Fibroblast of the aortic adventitia (primary cell): ENCODE data around the gene CDH13. TPM values are rescaled to one million over a fixed set of nuclear protein-coding genes. Genes with fewer than 3 reads are reported as not detected.

Source experiments
- DNase-seq: peaks from one replicate; pipeline ENCODE4 v3.0.0-alpha.2; 2010; ENCODE audit warnings: low read depth
- H3K4me3 ChIP-seq: 2 replicates; pipeline ENCODE4 v1.5.1; 2011; ENCODE audit warnings: low read depth, mild to moderate bottlenecking, control low read depth, low read length, moderate library complexity
- total RNA-seq: library from RNA; depleted of rRNA; stranded (reverse); fragments of >200 nt; gene quantifications from 2 replicates; pipeline ENCODE4 v1.2.3, GENCODE V29; 2012; ENCODE audit warnings: low replicate concordance
- TF ChIP-seq, protein P1 (sequence below): IDR thresholded peaks from 2 replicates; pipeline ENCODE4 v1.5.1; 2011; ENCODE audit warnings: mild to moderate bottlenecking, low read length, control low read depth, inconsistent platforms; ENCODE audit not compliant: insufficient read depth

Gene CDH13
- total RNA-seq, 1 donor: 55.7 TPM

DNA sequence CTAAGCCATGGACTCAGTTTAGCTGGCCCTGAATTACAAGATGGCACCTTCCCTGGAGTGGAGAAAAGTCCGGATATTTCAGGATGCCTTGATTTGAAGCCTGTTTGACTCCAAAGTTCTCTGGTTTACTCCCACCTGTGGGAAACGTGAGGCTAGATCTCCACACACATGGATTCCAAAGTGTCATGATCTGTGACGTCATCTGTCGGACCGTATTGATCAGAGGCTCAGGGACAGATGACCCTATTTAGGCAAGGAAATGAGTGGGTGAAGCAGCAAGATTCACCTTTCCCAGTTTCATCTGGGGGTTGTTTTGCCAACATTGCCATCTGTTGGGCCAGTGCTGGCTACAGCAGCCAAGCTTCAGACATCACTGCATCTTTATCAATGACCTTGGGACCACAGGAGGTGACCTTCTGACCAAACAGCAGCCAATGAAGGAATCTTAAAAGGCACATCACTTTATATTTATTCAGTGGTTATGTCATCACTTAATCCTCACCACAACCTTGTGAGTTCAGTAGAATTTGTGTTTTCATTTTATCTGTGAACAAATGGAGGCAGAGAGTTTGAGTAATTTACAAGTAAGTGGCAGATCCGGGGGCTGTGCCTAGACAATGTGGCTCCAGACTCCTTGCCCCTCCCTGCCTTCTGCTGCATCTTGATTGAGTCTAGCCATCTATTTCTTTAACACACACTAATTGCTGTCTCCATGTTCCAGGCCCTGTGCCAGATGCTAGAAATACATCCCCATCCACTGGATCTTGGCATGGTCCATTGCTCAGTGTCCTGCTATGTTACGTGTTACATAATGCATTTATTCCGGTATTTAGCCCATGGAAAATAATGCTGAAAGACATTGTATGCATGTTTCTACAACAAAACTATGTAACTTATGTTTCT, 1.5 kb upstream of the CDH13 start:
- H3K4me3 ChIP-seq: no peak overlapping the region
- DNase-seq: no peak
- TF ChIP-seq, protein P1, sequence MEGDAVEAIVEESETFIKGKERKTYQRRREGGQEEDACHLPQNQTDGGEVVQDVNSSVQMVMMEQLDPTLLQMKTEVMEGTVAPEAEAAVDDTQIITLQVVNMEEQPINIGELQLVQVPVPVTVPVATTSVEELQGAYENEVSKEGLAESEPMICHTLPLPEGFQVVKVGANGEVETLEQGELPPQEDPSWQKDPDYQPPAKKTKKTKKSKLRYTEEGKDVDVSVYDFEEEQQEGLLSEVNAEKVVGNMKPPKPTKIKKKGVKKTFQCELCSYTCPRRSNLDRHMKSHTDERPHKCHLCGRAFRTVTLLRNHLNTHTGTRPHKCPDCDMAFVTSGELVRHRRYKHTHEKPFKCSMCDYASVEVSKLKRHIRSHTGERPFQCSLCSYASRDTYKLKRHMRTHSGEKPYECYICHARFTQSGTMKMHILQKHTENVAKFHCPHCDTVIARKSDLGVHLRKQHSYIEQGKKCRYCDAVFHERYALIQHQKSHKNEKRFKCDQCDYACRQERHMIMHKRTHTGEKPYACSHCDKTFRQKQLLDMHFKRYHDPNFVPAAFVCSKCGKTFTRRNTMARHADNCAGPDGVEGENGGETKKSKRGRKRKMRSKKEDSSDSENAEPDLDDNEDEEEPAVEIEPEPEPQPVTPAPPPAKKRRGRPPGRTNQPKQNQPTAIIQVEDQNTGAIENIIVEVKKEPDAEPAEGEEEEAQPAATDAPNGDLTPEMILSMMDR: no peak

DNA sequence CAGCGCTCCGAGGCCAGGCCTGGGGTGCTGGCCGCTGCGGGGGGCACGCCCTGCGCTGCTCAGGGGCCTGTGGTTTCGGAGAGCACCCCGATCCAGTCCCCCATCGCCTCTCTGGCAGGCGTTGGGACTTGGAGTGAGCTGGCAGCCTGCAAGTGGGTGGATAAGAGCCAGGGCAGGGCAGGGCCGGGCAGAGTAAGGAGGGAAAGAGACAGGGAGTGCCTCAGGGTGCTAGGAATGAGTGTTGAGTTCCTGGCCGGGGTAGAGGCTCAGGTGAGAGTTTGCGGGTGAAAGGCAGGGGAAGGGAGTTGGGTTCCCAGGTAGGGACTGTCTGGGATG, 1.3 kb downstream of the CDH13 start:
- TF ChIP-seq, protein P1: no peak
- H3K4me3 ChIP-seq: peak overlapping the region; percentile 77
- peak; percentile 35 for DNase-seq

DNA sequence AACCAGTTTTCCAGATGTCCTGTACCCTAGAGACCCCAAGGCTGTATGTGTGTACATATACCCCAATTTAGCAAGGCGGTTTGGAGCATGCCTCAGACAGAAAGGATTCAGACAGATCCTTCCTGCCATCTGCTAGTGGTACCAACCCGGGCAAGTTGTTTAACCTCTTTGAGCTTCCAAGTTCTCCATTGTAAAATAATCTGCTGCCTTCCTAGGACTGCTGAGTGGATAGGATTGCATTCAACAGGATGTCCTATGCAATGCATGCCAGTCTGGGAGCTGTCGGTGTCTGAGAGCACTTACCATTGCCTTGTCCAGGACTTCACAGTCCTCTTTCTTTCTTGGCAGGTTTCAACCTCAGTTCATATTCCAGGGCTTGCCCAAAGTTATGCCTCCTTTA, 1.9 kb downstream of the CDH13 start:
- H3K4me3 ChIP-seq: peak overlapping the region; percentile 77
- TF ChIP-seq, protein P1: no peak
- no peak for DNase-seq

DNA sequence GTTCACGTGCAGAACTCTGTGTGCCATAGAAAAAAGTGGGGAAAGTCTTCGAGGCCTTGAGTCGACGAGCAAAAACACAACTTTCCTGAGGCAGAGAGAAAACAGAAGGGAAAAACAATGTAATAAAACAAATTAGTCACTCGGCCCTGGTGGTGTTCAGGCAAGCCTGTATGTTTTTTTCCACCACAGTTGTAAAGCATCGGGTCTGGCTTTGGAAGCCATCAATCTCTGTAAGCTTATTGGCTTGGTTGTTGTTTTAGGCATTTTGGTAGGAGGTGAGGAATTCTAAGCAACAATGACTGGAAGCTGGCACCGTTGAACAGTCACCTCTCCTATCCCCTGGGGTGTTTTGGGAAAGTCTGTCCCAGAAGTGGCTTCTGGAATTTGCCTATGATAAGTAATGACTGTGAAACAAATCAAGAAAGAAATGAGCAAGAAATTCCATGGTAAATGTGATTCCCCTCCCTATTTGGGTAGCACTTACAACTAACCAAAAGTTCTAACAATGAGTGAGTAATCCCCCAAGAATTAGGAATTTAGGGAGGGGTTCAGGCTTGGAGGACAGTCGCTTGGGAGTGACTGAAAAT, 2.8 kb downstream of the CDH13 start:
- H3K4me3 ChIP-seq: no peak overlapping the region

DNA sequence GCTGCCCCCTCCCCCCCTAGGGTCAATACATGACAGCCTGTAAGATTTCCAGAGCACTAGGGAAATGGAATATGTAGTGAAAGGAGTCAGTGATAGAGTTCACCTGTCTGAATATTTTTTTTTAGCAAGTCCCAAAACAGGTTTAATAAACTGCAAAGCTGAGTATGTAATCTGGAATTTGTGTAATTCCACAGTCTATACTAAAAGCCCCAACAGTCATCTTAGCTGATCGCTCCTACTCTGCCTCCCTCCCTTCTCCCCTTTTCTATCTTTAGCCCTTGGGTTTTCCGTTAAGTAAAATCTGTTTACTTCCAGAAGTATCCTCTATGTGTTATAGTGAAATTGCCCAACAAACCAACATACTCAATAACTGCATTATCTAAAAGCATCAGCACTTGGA, 3.5 kb downstream of the CDH13 start:
- no peak overlapping the region for H3K4me3 ChIP-seq

More for the DNA sequence above, 2.8 kb downstream of the CDH13 start:
- DNase-seq: peak; percentile 87
- TF ChIP-seq, protein P1: no peak

DNA sequence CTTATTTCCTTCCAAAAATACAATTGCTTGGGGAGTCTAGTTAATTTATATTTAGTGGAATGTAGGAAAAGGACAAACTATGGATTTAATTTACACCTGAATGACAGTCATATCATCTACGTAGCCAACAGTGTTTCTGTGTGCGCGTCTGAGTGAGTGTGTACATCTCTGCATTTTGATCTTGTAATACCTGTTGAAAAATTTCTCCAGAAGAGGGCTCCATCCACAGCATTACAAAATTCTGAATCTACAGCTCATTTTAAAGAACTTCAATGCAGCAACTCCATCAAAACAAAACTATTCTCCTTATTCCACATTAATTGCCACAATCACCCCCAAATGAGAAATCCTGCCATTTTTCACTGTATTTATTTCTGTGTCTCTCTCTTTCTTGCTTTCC, 3.9 kb downstream of the CDH13 start:
- peak; percentile 54 for DNase-seq
- H3K4me3 ChIP-seq: no peak overlapping the region
- TF ChIP-seq, protein P1: peak; percentile 51

More for the DNA sequence above, 3.5 kb downstream of the CDH13 start:
- peak; percentile 58 for DNase-seq
- TF ChIP-seq, protein P1: no peak
